ENCODE results near the gene SLF2.
"Not testable (repeated sequence)": the region's sequence is repeated elsewhere in the genome, so short reads cannot be mapped to it uniquely, and the experiment has no call there.

SLF2 gene

GRCh38 chr10:100881556-100882213 lies 31.1 kb upstream of the SLF2 start:
- no peak for DNase-seq

- no peak for DNase-seq
Measured at GRCh38 chr10:100882252-100882651, 30.5 kb upstream of the SLF2 start.

GRCh38 chr10:100882671-100883311 lies 30.0 kb upstream of the SLF2 start:
- no peak for DNase-seq

GRCh38 chr10:100883312-100883821 lies 29.4 kb upstream of the SLF2 start:
- no peak for DNase-seq

- DNase-seq, result not testable (repeated sequence)
Measured at GRCh38 chr10:100885611-100886010, 27.2 kb upstream of the SLF2 start.

DNA sequence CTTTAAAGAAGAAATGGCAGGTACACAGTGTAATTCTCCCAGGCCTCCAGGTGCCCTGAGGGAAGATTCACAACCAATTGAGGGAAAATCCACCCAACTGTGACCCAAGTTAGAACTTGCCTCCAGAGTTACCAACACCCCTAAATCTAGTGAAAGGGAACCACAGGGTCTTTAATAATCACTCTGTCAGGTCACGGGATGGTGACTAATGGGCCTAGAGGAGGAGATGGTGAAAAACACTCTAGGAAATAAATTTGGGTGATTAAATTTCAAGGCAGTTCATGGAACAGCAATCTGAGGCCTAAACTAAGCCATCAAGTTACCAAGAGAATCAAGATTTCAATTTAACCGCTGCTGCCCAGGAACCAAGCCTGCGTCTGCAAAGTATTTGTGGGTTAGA lies 26.7 kb upstream of the SLF2 start:
- DNase-seq, result no peak

- no peak for DNase-seq
Measured at GRCh38 chr10:100886521-100886920, 26.2 kb upstream of the SLF2 start.

- no peak for DNase-seq
Measured at GRCh38 chr10:100886963-100887362, 25.8 kb upstream of the SLF2 start.

DNA sequence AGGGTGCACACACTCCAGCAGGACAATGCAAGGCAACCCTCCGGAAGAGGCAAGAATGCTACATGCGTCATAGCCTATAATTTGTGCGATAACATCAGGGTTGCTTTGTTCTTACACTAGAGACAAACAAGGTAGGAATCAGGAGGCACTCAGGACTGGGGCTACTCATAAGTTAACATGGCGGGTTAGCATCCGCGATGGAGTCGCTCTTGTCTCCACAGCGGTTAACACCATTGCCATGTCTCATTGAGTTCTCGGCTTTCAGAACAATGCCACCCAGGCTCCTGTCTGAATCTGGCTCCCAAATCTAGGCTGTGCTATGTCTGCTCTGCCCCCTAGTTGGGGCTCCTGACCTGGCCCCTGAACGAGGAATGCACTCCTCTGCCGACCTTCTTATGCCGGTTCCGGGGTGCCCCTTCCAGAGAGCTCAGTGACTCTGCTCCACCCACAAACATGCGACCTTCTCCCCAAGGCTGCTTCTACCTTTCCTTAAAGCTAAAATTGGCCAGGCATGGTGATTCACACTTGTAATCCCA lies 24.9 kb upstream of the SLF2 start:
- DNase-seq, result no peak

- no peak for DNase-seq
Measured at GRCh38 chr10:100888957-100889356, 23.8 kb upstream of the SLF2 start.

DNA sequence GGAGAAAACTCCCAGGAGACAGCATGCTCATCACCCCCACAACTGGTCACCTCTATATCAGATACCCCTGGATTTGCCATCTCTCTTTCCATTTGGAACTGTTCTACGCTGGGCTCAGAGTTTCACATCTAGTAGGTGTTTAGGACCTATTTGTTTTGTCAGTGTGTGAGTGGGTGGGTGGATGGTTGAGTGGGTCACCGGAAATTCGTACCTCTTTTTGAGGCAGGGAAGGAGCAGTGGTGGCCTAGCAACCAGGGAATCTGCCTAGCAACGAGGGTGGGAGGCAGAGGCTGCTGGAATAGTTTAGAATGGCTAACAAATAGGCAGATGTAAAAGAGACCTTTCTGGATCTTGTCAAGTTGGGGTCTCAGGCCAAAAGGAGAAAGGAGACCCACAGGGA lies 23.2 kb upstream of the SLF2 start:
- no peak for DNase-seq

DNA sequence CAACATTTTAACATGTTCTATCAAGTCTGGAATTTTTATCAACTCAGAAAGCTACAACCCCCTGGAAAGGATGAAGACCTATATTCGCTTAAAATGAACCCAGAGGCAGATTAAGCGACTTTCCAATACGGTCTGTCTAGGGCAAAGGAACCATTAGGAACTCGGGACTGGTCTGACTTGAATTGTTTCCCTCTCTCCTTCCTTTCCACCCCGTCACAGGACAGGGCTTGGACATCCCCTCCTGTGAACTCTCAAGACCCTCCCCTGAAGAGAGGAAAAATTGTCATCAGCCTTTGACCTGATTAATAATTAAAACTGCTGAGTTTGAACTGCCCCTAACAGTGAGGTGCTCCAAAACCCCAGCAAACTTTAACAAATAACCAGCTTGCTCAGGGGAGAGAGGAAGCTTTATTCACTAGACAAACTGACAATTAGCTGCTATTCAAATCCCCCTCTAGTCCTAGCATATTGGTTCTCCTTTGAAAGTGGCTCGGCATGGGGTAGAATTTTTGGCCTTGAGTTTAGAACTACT lies 22.6 kb upstream of the SLF2 start:
- DNase-seq, result no peak

GRCh38 chr10:100890673-100891317 lies 22.0 kb upstream of the SLF2 start:
- no peak for DNase-seq

DNA sequence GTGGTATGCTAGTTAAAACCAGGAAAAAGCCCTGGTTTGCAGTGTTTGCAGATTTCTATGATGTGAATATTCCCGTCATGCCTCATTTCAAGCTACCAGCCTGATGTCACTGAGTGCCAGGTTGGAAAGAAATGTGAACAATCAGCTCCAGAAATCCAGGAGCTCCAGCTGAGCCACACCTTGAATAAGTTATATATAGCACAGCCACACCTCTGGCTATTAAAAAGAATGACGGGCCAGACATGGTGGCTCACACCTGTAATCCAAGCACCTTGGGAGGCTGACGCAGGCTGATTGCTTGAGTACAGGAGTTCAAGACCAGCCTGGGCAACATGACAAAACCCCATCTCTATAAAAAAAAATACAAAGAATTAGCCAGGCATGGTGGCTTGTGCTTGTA lies 18.7 kb upstream of the SLF2 start:
- DNase-seq, result no peak

DNA sequence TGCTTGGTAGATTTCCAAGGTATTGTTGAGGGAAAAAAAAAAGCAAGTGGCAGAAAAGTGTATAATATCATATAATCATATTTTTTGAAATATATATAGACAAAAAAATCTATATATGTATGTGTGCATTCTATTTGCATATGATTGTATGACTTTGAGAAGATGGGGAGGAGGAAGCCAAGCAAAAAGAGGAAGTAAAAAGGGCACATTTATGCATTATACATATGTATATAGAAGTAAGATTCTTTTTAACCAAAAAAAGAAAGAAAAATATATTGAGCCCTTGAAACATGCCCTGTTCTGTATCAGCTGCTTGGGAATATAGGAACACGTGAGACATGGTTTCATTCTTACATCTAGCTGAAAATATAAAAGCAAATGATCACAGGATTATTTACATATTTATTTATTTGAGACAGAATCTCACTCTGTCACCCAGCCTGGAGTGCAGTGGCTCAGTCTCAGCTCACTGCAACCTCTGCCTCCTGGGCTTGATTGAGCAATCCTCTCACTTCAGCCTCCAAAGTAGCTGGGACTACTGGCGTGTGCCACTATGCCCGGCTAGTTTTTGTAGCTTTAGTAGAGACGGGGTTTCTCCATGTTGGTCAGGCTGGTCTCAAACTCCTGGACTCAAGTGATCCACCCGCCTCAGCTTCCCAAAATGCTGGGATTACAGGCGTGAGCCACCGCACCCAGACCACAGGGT lies 18.0 kb upstream of the SLF2 start:
- DNase-seq, result no peak

GRCh38 chr10:100895346-100895745 lies 17.4 kb upstream of the SLF2 start:
- DNase-seq, result no peak

GRCh38 chr10:100895896-100896295 lies 16.9 kb upstream of the SLF2 start:
- no peak for DNase-seq

DNA sequence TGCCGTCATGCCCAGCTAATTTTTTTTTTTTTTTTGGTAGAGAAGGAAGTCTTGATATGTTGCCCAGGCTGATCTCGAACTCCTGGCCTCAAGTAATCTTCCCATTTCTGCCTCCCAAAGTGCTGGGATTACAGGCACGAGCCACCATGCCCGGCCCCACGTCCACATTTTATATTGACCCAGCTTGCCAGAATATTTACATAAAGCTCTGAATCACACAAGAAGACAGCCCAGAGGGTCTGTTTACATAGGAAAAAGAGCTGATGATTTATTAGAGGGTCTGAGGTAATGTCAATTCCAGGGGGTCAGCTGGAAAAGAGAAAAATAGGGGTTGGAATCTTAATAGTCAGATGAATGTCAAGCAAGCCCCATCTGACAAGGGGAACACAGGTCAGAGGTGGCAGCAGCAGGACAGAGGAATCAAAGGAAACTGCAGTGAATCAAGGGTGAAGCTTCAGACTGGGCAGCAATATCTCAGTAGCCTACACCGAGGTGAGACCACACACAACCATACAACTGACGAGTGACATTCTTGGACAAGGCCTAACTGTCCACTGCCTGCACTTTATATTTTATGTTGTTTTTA lies 15.8 kb upstream of the SLF2 start:
- no peak for DNase-seq

DNA sequence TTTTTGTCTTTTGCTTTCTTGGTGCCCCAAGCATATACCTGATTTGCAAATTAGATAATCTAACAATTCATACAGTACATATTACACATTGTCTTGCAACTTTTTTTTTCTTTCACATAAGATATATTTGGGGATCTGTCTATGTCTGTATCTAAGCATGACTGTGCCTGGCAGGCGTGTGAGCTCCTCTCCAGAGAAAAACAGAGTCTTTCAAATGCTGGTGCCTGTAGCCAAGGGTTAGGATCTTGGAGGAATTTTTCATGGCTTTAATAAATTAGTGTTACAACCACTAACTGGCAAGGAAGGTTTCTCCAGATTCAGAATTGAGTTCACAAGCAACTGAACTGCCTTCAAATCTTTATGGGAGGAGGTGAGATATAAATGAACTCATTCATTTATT lies 14.8 kb upstream of the SLF2 start:
- no peak for DNase-seq

DNA sequence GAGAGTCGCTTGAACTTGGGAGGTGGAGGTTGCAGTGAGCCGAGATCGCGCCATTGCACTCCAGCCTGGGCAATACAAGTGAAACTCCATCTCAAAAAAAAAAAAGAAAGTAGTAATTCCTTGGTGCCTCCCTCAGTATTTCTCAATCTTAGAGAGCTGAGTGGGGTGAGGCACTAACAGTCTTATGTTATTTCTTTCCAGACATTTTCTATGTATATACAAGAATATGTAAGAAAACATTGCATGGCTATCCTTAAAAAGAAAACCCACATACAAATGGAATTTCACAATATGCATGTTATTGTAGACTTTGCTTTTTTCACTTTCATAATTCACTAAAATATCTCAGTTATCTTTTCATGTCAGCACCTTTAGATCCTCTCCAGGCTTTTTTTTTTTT lies 13.6 kb upstream of the SLF2 start:
- no peak for DNase-seq

- DNase-seq, result no peak
Measured at GRCh38 chr10:100901051-100901450, 11.7 kb upstream of the SLF2 start.

DNA sequence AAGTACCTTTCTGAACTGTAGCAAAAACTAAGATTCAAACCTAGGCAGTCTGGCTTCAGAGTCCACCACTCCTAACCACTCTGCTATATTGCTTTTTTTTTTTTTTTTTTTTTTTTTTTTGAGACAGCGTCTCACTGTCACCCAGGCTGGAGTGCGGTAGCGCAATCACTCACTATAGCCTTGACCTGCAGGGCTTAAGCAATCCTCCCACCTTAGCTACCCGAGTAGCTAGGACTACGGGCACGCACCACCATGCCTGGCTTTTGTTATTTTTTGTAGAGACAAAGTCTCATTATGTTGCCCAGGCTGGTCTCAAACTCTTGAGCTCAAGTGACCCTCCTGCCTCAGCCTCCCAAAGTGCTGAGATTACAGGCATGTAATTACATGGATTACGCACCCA lies 10.1 kb upstream of the SLF2 start:
- DNase-seq, result no peak

- no peak for DNase-seq
Measured at GRCh38 chr10:100904917-100905316, 7.8 kb upstream of the SLF2 start.
